GM10248 (cell line): ENCODE results near the gene ZNF771.
A peak's percentile ranks its signal among the peaks of the same experiment; 100 is the strongest.

Experiments used
- CTCF ChIA-PET: fragments of 300-600 bp; sonication (Branson Sonifier 250); formaldehyde crosslinking; extraction: SDS; loops from one replicate; lab custom pipeline; 2021; ENCODE audit warnings: antibody characterized with exemption; lab: Yijun Ruan, JAX
- POLR2A ChIA-PET: fragments of 350-650 bp; sonication (Branson Sonifier 250); formaldehyde crosslinking; extraction: SDS; loops from one replicate; lab custom pipeline; 2020; ENCODE audit warnings: antibody characterized with exemption; lab: Yijun Ruan, JAX
- DNase-seq: peaks from one replicate; pipeline ENCODE4 v3.0.0; 2012; ENCODE audit errors: extremely low spot score
- CTCF ChIP-seq: IDR thresholded peaks from 2 replicates; pipeline ENCODE4 v1.5.1; 2012; ENCODE audit warnings: mild to moderate bottlenecking, low read depth; ENCODE audit errors: extremely low read depth, missing control alignments, control extremely low read depth

ZNF771 gene

GRCh38 chr16:30369091-30369937 is 38.1 kb upstream of the ZNF771 start:
- no peak for DNase-seq
- TF ChIP-seq CTCF = no peak
- CTCF ChIA-PET = interaction anchor here (0.7 to 3.5 kb wide), 6 partner anchors 11 to 241 kb away, joined by 3 to 14 read pairs (median 4); partner anchors contain the start of genes CD2BP2, DCTPP1, ZNF48 and ZNF689
- POLR2A ChIA-PET = interaction anchor here (0.9 to 1.4 kb wide), 3 partner anchors 10 to 49 kb away, joined by 3 to 5 read pairs (median 3); partner anchors contain the start of gene CD2BP2

DNA sequence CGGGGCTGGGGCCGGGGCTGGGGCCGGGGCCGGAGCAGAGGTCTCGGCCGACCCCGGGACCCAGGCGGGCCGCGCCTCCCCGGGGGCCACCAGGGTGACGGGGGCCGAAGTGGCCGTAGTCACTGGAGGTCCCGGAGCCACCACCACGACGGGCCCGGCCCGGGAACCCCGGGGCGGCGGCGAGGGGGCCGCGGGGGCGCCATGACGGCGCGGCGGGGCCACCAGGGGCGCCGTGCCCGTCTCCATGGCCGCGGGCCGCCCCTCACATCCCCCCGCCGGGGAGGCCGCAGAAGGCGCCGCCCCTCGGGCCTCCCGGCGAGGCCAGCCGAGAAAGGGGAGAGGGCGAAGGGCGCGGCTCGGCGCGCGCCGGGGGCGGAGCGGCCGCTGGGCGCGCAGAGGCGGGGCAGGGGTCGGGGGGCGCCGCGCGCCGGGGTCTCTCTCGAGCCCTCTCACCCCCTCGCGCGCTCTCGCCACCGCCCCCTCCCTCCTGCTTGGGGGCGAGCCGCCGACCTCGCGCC is 37.4 kb upstream of the ZNF771 start:
- TF ChIP-seq CTCF = peak; percentile 2
- CTCF ChIA-PET = interaction anchor here (0.8 to 3.5 kb wide), 8 partner anchors 11 to 259 kb away, joined by 3 to 15 read pairs (median 6); partner anchors contain the start of genes CD2BP2 and ZNF771
- POLR2A ChIA-PET = interaction anchor here (0.9 to 1.3 kb wide), 2 partner anchors 14 to 48 kb away, joined by 3 to 11 read pairs; partner anchors contain the start of gene CD2BP2
- DNase-seq = no peak

- ChIA-PET POLR2A (interaction anchor here (0.5 to 1.9 kb wide), 10 partner anchors 9 to 279 kb away, joined by 3 to 11 read pairs (median 4); partner anchors contain the start of genes CD2BP2, SEPTIN1 and TBX6), CTCF (interaction anchor here (0.7 to 1.9 kb wide), 20 partner anchors 10 to 323 kb away, joined by 3 to 15 read pairs (median 4); partner anchors contain the start of genes CD2BP2, DCTPP1, SEPTIN1 and TBX6)
- TF ChIP-seq CTCF = no peak
- peak; percentile 95 for DNase-seq
Measured at GRCh38 chr16:30370456-30371247, 36.8 kb upstream of the ZNF771 start, which contains the start of gene TBC1D10B. Gene TBC1D10B, minus strand, starts transcription at chr16:30370494. Its CDS starts 311 bp downstream, at chr16:30370183.

GRCh38 chr16:30371248-30371816 is 36.1 kb upstream of the ZNF771 start:
- TF ChIP-seq CTCF = no peak
- no peak for DNase-seq
- CTCF ChIA-PET = interaction anchor here (0.8 to 1.9 kb wide), 17 partner anchors 9 to 322 kb away, joined by 3 to 15 read pairs (median 4); partner anchors contain the start of genes CD2BP2, DCTPP1, SEPTIN1 and TBX6
- POLR2A ChIA-PET = interaction anchor here (0.5 to 1.9 kb wide), 8 partner anchors 8 to 279 kb away, joined by 3 to 11 read pairs (median 4); partner anchors contain the start of genes CD2BP2, SEPTIN1 and TBX6

DNA sequence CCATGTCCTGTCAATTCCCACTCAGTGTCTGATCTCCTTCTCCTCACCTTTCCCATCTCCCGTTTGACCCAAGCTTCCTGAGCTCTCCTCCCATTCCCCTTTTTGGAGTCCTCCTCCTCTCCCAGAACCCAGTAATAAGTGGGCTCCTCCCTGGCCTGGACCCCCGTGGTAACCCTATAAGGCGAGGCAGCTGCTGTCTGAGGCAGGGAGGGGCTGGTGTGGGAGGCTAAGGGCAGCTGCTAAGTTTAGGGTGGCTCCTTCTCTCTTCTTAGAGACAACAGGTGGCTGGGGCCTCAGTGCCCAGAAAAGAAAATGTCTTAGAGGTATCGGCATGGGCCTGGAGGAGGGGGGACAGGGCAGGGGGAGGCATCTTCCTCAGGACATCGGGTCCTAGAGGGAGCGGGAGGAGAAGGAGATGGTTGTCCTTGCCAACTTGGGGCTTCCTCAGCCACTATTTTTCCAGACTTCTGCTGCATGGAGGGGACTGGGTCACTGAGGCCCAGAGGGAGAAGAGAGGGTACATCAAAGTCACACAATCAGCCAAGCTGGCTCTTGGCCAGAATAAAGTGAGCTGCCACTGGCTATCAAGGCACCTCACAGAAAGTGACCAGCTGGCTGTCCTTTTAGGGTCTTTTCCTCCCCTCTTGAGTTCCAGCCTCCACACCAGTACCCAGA is 35.2 kb upstream of the ZNF771 start:
- TF ChIP-seq CTCF = no peak
- CTCF ChIA-PET = interaction anchor here (1.0 to 1.9 kb wide), 11 partner anchors 10 to 322 kb away, joined by 3 to 15 read pairs (median 6); partner anchors contain the start of genes CD2BP2, DCTPP1, SEPTIN1 and TBX6
- POLR2A ChIA-PET = interaction anchor here (1.4 to 1.9 kb wide), 2 partner anchors 10 to 46 kb away, joined by 3 to 9 read pairs; partner anchors contain the start of gene SEPTIN1

More for the DNA sequence above, 35.2 kb upstream of the ZNF771 start:
- no peak for DNase-seq
